ENCODE data around the gene SLC49A3. TPM values are rescaled to one million over a fixed set of nuclear protein-coding genes. Genes with fewer than 3 reads are reported as not detected.

SLC49A3 gene
- total and polyA plus RNA-seq, 2 experiments from 2014 or later = 1.3 to 3.7 TPM

DNA sequence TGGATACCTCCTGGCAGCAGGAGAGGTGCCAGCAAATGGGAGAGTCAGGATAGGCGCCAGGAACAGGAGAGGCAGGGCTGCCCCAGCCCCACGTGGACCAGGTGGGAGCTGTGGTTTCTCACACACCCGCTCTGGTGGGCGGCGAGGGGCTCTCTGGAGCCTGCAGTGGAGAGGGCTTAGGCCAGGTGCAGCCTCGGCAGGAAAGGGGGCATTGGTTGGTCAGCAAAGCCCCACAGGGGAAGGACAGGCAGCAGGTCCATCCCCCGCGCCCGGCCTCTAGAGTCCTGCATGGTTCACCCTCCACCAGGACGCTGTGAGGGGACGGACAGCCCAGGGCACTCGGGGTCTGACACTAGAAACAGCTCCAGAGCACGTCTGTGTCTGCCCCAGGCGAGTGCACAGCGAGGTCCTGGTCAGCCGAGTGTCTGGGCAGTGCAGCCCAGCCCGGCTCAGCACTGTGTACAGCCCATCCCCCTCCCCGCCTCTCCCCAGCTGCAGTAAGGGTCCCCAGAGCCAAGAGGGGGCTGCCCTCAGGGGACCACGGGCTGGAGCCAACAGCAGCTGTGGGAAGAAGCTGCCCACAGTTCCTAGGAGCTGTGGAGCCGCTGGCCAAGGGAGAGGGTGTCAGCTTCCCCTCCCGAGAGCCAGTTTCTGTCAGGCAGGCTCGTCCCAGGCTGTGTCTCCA lies 23.1 kb downstream of the SLC49A3 start:
- no peaks in the 10 kb centered on the region for H3K36me3 ChIP-seq (ENCODE audit: insufficient read depth)
- H3K79me2 ChIP-seq (replicated peaks; ENCODE audit: insufficient read depth) = no peaks in the 10 kb centered on the region
- no peaks in the 10 kb centered on the region for H3K27me3 ChIP-seq (ENCODE audit: insufficient read depth)
- H3K27ac ChIP-seq (ENCODE audit: low read depth) = no peak overlapping the region
- Mint-ChIP-seq H3K4me3 (no peak overlapping the region), H3K27ac (no peak overlapping the region), H3K4me1 (no peaks in the 10 kb centered on the region; the same call in 2 of the 3 replicates), H3K9me3 (no peaks in the 10 kb centered on the region; the same call in 2 of the 3 replicates), H3K36me3 (ENCODE audit: low read depth) (peaks cover 8% of the 10 kb centered on the region), H3K27me3 (ENCODE audit: insufficient read depth, low read depth, poor library complexity) (peaks cover 10% of the 10 kb centered on the region)
- TF ChIP-seq, protein P1, sequence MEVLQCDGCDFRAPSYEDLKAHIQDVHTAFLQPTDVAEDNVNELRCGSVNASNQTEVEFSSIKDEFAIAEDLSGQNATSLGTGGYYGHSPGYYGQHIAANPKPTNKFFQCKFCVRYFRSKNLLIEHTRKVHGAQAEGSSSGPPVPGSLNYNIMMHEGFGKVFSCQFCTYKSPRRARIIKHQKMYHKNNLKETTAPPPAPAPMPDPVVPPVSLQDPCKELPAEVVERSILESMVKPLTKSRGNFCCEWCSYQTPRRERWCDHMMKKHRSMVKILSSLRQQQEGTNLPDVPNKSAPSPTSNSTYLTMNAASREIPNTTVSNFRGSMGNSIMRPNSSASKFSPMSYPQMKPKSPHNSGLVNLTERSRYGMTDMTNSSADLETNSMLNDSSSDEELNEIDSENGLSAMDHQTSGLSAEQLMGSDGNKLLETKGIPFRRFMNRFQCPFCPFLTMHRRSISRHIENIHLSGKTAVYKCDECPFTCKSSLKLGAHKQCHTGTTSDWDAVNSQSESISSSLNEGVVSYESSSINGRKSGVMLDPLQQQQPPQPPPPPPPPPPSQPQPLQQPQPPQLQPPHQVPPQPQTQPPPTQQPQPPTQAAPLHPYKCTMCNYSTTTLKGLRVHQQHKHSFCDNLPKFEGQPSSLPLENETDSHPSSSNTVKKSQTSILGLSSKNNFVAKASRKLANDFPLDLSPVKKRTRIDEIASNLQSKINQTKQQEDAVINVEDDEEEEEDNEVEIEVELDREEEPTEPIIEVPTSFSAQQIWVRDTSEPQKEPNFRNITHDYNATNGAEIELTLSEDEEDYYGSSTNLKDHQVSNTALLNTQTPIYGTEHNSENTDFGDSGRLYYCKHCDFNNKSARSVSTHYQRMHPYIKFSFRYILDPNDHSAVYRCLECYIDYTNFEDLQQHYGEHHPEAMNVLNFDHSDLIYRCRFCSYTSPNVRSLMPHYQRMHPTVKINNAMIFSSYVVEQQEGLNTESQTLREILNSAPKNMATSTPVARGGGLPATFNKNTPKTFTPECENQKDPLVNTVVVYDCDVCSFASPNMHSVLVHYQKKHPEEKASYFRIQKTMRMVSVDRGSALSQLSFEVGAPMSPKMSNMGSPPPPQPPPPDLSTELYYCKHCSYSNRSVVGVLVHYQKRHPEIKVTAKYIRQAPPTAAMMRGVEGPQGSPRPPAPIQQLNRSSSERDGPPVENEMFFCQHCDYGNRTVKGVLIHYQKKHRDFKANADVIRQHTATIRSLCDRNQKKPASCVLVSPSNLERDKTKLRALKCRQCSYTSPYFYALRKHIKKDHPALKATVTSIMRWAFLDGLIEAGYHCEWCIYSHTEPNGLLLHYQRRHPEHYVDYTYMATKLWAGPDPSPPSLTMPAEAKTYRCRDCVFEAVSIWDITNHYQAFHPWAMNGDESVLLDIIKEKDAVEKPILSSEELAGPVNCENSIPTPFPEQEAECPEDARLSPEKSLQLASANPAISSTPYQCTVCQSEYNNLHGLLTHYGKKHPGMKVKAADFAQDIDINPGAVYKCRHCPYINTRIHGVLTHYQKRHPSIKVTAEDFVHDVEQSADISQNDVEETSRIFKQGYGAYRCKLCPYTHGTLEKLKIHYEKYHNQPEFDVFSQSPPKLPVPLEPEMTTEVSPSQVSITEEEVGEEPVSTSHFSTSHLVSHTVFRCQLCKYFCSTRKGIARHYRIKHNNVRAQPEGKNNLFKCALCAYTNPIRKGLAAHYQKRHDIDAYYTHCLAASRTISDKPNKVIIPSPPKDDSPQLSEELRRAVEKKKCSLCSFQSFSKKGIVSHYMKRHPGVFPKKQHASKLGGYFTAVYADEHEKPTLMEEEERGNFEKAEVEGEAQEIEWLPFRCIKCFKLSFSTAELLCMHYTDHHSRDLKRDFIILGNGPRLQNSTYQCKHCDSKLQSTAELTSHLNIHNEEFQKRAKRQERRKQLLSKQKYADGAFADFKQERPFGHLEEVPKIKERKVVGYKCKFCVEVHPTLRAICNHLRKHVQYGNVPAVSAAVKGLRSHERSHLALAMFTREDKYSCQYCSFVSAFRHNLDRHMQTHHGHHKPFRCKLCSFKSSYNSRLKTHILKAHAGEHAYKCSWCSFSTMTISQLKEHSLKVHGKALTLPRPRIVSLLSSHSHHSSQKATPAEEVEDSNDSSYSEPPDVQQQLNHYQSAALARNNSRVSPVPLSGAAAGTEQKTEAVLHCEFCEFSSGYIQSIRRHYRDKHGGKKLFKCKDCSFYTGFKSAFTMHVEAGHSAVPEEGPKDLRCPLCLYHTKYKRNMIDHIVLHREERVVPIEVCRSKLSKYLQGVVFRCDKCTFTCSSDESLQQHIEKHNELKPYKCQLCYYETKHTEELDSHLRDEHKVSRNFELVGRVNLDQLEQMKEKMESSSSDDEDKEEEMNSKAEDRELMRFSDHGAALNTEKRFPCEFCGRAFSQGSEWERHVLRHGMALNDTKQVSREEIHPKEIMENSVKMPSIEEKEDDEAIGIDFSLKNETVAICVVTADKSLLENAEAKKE (CRISPR knock-in tag; IDR thresholded peaks at IDR 0.05) = no peak
- TF ChIP-seq POLR2AphosphoS5 (IDR thresholded peaks at IDR 0.05; ENCODE audit: low read depth) (no peak), ZNF331 (CRISPR knock-in tag; IDR thresholded peaks at IDR 0.05; ENCODE audit: low read depth) (no peak), CREB1 (CRISPR knock-in tag; IDR thresholded peaks at IDR 0.05; ENCODE audit: low read depth) (no peak), STAT1 (IDR thresholded peaks at IDR 0.05; ENCODE audit: unreplicated experiment) (no peak), EZH2 (IDR thresholded peaks at IDR 0.05; ENCODE audit: low read depth, unreplicated experiment) (no peak), NANOG (IDR thresholded peaks at IDR 0.05; ENCODE audit: borderline replicate concordance) (no peak), EZH2phosphoT487 (IDR thresholded peaks at IDR 0.05; ENCODE audit: unreplicated experiment) (no peak), JUNB (IDR thresholded peaks at IDR 0.05; ENCODE audit: unreplicated experiment) (no peak), ZNF114 (CRISPR knock-in tag; IDR thresholded peaks at IDR 0.05) (no peak)
- TF ChIP-seq, protein P2, sequence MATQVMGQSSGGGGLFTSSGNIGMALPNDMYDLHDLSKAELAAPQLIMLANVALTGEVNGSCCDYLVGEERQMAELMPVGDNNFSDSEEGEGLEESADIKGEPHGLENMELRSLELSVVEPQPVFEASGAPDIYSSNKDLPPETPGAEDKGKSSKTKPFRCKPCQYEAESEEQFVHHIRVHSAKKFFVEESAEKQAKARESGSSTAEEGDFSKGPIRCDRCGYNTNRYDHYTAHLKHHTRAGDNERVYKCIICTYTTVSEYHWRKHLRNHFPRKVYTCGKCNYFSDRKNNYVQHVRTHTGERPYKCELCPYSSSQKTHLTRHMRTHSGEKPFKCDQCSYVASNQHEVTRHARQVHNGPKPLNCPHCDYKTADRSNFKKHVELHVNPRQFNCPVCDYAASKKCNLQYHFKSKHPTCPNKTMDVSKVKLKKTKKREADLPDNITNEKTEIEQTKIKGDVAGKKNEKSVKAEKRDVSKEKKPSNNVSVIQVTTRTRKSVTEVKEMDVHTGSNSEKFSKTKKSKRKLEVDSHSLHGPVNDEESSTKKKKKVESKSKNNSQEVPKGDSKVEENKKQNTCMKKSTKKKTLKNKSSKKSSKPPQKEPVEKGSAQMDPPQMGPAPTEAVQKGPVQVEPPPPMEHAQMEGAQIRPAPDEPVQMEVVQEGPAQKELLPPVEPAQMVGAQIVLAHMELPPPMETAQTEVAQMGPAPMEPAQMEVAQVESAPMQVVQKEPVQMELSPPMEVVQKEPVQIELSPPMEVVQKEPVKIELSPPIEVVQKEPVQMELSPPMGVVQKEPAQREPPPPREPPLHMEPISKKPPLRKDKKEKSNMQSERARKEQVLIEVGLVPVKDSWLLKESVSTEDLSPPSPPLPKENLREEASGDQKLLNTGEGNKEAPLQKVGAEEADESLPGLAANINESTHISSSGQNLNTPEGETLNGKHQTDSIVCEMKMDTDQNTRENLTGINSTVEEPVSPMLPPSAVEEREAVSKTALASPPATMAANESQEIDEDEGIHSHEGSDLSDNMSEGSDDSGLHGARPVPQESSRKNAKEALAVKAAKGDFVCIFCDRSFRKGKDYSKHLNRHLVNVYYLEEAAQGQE (IDR thresholded peaks at IDR 0.05; ENCODE audit: unreplicated experiment) = no peak
- TF ChIP-seq, protein P3, sequence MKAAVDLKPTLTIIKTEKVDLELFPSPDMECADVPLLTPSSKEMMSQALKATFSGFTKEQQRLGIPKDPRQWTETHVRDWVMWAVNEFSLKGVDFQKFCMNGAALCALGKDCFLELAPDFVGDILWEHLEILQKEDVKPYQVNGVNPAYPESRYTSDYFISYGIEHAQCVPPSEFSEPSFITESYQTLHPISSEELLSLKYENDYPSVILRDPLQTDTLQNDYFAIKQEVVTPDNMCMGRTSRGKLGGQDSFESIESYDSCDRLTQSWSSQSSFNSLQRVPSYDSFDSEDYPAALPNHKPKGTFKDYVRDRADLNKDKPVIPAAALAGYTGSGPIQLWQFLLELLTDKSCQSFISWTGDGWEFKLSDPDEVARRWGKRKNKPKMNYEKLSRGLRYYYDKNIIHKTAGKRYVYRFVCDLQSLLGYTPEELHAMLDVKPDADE (IDR thresholded peaks at IDR 0.05) = no peak
- TF ChIP-seq, protein P4, sequence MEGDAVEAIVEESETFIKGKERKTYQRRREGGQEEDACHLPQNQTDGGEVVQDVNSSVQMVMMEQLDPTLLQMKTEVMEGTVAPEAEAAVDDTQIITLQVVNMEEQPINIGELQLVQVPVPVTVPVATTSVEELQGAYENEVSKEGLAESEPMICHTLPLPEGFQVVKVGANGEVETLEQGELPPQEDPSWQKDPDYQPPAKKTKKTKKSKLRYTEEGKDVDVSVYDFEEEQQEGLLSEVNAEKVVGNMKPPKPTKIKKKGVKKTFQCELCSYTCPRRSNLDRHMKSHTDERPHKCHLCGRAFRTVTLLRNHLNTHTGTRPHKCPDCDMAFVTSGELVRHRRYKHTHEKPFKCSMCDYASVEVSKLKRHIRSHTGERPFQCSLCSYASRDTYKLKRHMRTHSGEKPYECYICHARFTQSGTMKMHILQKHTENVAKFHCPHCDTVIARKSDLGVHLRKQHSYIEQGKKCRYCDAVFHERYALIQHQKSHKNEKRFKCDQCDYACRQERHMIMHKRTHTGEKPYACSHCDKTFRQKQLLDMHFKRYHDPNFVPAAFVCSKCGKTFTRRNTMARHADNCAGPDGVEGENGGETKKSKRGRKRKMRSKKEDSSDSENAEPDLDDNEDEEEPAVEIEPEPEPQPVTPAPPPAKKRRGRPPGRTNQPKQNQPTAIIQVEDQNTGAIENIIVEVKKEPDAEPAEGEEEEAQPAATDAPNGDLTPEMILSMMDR (conservative IDR thresholded peaks at IDR 0.05; ENCODE audit: low read depth in 2 of 2) = no peak
- DNase-seq (ENCODE audit: low spot score) (no peak), ATAC-seq (no peak)
- no peak overlapping the region for H2AFZ ChIP-seq
- H3K4me3 ChIP-seq = no peak overlapping the region
- no peaks in the 10 kb centered on the region for H3K9me2 ChIP-seq (ENCODE audit: insufficient read depth)
- H3K4me2 ChIP-seq = no peak overlapping the region
- H3F3A ChIP-seq (replicated peaks; ENCODE audit: low read depth) = no peaks in the 10 kb centered on the region
- H3K4me1 ChIP-seq (ENCODE audit: insufficient read depth) = no peaks in the 10 kb centered on the region
- H4K20me1 ChIP-seq (replicated peaks; ENCODE audit: insufficient read depth) = no peaks in the 10 kb centered on the region; the same call in 1 of the 2 replicates
